BE2C (cell line): ENCODE results near the gene ADIRF.
"Not testable (repeated sequence)": the region's sequence is repeated elsewhere in the genome, so short reads cannot be mapped to it uniquely, and the experiment has no call there.

Experiments used
- DNase-seq: peaks from one replicate; pipeline ENCODE4 v3.0.0-alpha.2; 2020
- H3K27me3 ChIP-seq: fragments of 250-450 bp; sonication (Bioruptor Pico); 2 replicates; pipeline ENCODE4 v1.5.1; 2020; ENCODE audit warnings: mild to moderate bottlenecking
- H3K36me3 ChIP-seq: fragments of 250-450 bp; sonication (Bioruptor Pico); 2 replicates; pipeline ENCODE4 v1.5.1; 2020; ENCODE audit warnings: mild to moderate bottlenecking
- H3K4me1 ChIP-seq: fragments of 250-450 bp; sonication (Bioruptor Pico); 2 replicates; pipeline ENCODE4 v1.5.1; 2020
- H3K4me3 ChIP-seq: 2 replicates; pipeline ENCODE4 v1.5.1; 2011; ENCODE audit warnings: low read depth, low read length
- H3K9me3 ChIP-seq: fragments of 250-450 bp; sonication (Bioruptor Pico); 2 replicates; pipeline ENCODE4 v1.5.1; 2020
- TF ChIP-seq, protein P1 (sequence below): IDR thresholded peaks from 2 replicates; pipeline ENCODE4 v1.5.1; 2012; ENCODE audit warnings: mild to moderate bottlenecking, low read depth, low read length

The ADIRF gene

DNA sequence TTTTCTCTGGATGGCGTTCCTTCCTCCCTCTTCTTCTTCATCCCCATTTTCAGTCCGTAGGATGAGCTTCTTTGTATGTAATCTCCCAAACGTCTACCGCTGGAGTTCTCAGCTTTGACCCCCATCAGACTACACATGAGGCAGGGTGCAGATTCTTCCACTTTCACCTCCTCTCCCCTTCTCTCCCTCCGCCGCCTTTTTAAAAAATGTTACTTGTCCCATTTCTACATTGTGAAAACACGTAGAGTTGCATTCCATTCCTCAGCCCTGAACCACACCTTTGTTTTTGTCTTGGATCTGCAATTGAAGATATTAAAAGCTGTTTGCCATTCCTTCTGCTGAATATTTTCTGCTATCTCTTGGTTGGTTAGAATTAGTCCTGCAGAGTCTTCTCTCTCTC is 6.2 kb downstream of the ADIRF start:
- Histone ChIP-seq H3K4me3 (no peak overlapping the region), H3K4me1 (no peaks in the 10 kb centered on the region)
- DNase-seq: no peak

DNA sequence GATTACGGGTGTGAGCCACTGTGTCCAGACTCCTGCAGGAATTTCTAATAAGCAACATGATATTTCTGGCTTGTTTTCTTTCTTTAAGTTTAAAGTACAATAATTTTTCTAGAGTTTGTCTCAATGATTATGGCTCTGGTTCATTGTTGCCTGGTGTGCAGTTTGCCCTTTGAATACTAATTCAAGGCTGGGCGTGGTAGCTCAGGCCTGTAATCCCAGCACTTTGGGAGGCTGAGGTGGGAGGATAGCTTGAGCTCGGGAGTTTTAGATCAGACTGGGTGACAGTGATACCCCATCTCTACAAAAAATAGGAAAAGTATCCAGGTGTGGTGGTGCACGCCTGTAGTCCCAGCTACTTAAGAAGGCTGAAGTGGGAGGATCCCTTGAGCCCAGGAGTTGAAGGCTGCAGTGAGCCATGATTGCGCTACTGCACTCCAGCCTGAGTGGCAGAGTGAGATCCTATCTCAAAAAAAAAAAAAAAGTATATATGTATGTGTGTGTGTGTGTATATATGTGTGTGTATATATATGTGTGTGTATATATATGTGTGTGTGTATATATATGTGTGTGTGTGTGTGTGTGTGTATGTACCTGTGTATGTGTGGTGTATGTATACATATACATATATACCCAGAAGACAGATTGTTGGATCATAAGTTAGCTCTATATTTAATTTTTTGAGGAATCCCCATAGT is 8.2 kb downstream of the ADIRF start:
- Histone ChIP-seq H3K9me3 (no peaks in the 10 kb centered on the region), H3K36me3 (no peaks in the 10 kb centered on the region), H3K4me3 (no peak overlapping the region), H3K4me1 (no peaks in the 10 kb centered on the region), H3K27me3 (no peaks in the 10 kb centered on the region)
- no peak for DNase-seq
- TF ChIP-seq, protein P1, sequence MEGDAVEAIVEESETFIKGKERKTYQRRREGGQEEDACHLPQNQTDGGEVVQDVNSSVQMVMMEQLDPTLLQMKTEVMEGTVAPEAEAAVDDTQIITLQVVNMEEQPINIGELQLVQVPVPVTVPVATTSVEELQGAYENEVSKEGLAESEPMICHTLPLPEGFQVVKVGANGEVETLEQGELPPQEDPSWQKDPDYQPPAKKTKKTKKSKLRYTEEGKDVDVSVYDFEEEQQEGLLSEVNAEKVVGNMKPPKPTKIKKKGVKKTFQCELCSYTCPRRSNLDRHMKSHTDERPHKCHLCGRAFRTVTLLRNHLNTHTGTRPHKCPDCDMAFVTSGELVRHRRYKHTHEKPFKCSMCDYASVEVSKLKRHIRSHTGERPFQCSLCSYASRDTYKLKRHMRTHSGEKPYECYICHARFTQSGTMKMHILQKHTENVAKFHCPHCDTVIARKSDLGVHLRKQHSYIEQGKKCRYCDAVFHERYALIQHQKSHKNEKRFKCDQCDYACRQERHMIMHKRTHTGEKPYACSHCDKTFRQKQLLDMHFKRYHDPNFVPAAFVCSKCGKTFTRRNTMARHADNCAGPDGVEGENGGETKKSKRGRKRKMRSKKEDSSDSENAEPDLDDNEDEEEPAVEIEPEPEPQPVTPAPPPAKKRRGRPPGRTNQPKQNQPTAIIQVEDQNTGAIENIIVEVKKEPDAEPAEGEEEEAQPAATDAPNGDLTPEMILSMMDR: no peak

More for the DNA sequence above, 6.2 kb downstream of the ADIRF start:
- H3K27me3 ChIP-seq: no peaks in the 10 kb centered on the region
- no peaks in the 10 kb centered on the region for H3K9me3 ChIP-seq
- TF ChIP-seq, protein P1: no peak
- H3K36me3 ChIP-seq: no peaks in the 10 kb centered on the region

DNA sequence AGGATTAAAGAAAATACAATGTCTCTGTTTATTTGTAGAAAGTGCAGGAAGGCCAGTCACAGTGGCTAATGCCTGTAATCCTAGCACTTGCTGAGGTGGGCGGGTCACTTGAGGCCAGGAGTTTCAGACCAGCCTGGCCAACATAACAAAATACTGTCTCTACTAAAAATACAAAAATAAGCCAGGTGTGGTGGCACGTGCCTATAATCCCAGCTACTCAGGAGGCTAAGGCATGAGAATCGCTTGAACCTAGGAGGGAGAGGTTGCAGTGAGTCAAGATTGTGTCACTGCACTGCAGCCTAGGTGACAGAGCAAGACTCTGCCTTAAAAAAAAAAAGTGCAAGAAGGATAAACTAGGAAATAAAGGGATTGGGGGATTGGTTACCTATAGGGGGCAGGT is 10.2 kb downstream of the ADIRF start:
- H3K27me3 ChIP-seq, DNase-seq, H3K36me3 ChIP-seq, H3K4me1 ChIP-seq, H3K4me3 ChIP-seq, H3K9me3 ChIP-seq: not testable (repeated sequence)

DNA sequence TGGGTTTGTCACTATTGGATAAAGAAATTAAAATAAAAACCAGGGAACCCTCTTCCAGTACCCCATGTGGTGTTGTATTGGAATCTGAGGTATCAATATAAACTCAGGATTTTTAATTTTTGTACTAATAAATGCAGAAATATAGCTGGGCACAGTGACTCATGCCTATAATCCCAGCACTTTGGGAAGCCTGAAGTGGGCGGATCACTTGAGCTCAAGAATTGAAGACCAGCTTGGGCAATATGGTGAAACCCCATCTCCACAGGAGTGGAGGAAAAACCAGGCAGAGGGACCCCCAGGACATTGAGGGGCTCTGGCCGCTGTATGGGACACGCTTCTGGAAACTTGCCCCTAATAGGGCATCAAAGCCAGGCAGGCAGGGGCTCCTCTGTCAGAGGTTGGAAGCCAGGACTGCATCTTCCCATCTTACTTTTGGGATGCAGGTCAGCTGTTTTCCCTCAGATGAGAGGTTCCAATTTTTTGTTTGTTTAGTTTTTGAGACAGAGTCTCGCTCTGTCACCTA is 11.1 kb downstream of the ADIRF start:
- Histone ChIP-seq H3K4me1 (no peaks in the 10 kb centered on the region), H3K27me3 (no peaks in the 10 kb centered on the region), H3K36me3 (no peaks in the 10 kb centered on the region), H3K4me3 (no peak overlapping the region), H3K9me3 (no peaks in the 10 kb centered on the region)
- TF ChIP-seq, protein P1: no peak
- no peak for DNase-seq

DNA sequence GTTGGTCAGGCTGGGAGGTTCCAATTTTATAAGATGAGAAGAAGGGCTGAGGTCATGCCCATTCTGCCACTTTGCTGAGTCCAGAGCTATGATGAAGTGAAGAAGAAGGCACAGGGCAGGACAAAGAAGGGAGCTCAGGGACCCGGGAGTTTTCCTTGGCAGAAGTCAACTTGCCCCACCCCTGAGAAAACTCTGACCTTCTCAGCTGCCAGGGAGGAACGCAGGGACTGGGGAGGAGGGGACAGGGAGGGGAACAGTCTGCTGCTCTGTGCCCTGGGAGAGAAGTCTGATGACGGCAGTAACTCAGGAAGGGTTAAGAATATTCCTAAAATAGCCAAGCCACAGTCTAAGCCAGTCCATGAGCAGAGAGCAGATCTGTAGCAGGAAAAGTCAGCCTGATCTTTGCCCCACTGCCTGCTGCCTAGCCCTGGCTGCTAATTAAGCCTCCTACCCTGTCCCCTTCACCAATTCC is 11.7 kb downstream of the ADIRF start:
- TF ChIP-seq, protein P1: no peak
- Histone ChIP-seq H3K4me1 (no peaks in the 10 kb centered on the region), H3K9me3 (no peaks in the 10 kb centered on the region), H3K27me3 (no peaks in the 10 kb centered on the region), H3K4me3 (no peak overlapping the region), H3K36me3 (no peaks in the 10 kb centered on the region)
- DNase-seq: no peak

DNA sequence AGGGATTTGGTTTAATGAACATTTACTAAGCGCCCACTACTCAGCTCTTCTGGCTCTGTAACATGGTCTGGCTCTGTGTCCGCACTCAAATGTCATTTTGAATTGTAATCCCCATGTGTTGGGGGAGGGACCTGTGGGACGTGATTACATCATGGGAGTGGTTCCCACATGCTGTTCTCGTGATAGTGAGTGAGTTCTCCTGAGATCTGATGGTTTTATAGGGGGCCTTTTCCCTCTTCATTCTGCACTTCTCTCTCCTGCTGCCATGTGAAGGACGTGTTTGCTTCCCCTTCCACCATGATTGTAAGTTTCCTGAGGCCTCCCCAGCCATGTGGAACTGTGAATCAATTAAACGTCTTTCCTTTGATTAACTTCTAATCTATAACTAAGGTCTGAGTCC is 12.7 kb downstream of the ADIRF start:
- H3K4me1 ChIP-seq, H3K4me3 ChIP-seq, DNase-seq, H3K9me3 ChIP-seq, H3K27me3 ChIP-seq, H3K36me3 ChIP-seq: not testable (repeated sequence)

DNA sequence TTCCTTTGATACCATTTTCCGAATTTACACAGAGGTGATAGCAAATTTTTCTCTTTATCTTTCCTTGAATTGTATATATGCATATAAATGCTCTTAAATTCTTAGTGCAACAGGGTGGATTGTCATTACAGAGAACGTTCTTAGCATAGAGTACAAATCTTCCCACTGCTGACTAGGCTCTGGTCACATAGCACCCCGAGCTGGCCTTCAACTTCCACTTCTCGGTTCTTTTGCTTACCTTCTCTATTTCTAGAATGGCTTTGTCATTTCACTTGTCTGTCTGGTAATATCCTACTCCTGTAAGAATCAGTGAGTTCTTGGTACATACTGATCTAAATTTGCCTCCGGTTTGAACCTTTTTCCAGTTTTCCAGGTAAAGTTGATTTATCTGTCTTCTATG is 13.4 kb downstream of the ADIRF start:
- H3K9me3 ChIP-seq: no peaks in the 10 kb centered on the region
- H3K27me3 ChIP-seq: no peaks in the 10 kb centered on the region
- TF ChIP-seq, protein P1: no peak

DNA sequence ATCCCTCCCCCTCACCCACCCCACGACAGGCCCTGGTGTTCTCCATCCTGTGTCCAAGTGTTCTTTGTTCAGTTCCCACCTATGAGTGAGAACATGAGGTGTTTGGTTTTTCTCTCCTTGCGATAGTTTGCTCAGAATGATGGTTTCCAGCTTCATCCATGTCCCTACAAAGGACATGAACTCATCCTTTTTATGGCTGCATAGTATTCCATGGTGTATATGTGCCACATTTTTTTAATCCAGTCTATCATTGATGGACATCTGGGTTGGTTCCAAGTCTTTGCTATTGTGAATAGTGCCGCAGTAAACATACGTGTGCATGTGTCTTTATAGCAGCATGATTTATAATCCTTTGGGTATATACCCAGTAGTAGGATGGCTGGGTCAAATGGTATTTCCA is 16.2 kb downstream of the ADIRF start:
- H3K4me3 ChIP-seq, H3K4me1 ChIP-seq, H3K36me3 ChIP-seq, H3K9me3 ChIP-seq, DNase-seq, H3K27me3 ChIP-seq: not testable (repeated sequence)

More for the DNA sequence above, 13.4 kb downstream of the ADIRF start:
- H3K4me3 ChIP-seq: no peak overlapping the region
- no peaks in the 10 kb centered on the region for H3K4me1 ChIP-seq
- H3K36me3 ChIP-seq: no peaks in the 10 kb centered on the region
- no peak for DNase-seq
